OCI-M2 (cell line): ENCODE results near the gene TACR2.

Experiments used
- DNase-seq: peaks from one replicate; lab custom pipeline; 2025; ENCODE audit not compliant: unreplicated experiment; lab: John Stamatoyannopoulos, UW

The TACR2 gene

DNA sequence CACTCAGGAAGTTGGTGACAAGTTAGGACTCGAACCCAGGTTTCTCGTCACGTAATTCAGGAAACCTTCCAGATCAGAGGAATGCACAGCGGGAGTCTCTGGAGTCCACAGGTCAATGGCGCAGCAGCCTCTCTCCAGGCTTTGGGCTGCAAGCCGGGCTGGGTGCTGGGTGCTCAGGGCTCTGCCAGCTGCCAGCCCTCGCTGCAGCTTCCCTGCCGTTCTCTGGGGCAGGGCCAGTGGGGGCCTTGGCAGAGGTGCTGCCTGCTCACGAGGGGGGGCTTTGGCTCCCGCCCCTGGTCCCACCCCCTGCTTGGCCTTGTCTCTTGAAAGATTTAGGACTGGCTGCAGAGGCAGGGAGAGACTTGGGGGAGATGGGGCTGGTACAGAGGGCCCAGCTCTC lies at the start of gene TACR2:
TACR2 (minus strand) TSS at position 224 of the 400 bp plus-strand sequence. CDS start 595 bp downstream, outside the sequence.
- DNase-seq, result no peak

DNA sequence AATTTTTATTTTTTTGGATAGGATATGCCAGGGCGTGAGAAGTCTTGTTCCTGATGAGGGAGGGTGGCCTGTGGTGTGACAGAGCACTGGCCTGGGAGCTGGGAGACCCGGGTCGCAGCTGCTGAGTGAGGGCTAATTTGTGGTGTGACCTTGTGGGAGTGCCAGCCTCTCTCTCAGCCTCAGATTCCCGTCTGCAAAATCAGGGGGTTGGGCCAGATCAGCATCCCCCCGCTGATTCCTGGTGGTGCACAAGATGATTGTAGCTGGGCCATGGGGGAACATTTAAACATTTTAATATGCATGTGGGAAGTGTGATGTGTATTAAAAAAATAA lies 49.4 kb upstream of the TACR2 start:
- DNase-seq, result no peak

DNA sequence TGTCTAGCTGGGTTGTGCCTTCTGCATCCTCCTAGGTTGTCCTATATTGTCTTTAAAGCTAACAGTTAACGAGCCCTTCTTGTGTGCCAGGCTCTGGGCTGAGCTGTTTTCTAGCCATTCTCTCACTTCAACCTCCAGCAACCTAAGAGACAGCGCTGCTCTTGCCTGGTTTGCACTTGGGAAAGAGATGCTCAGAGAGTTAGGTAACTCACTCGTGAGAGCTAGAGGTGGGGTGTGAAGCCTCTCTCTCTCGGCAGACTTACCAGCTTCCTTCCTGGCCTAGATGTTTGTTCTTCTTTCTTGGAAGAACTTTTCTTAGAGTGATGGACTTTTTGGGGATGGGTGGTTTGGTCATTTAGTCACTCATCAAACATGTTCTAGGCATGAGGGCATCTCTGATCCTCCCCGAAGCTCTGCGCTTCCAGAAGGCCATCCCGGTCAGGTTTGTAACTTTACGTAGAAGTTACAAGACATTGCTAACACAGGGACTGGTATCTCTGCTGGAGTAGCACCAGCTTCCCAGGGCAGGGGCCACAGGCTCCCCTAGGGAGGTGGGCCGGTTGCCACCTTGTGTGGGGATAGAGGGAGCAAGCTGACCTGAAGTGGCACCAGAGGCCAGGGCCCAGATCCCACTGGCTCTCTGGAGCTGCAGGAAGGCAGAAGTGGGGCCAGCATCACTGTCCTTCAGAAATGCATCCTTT lies 48.9 kb upstream of the TACR2 start:
- DNase-seq, result no peak

DNA sequence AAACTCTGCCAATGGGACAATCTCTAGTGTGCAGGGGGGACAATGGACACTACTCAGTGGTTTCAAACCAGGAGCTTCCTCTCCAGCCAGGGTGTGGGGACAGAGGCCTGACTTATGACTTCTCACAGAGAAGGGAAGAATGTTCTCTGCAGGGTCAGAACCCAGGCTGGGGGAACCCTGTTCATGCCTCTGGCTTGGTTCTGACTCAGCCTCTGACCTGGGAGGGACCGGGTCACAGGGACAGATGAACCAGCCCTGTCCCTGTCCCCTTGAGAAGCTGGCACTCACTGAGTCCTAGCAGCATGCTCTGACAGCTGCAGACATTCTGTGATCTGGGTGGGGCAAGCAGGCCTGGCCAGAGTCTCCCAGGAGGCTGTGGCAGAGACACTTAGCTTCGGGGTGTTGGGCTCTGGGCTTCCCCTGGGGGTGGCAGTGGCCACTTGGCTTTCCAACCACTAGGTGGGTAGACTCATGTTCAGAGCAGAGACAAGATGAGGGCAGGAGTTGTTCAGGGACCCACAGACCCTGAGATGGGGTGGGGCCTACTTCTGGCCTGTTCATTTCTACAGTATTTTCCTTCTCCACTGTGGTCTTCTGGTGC lies 48.2 kb upstream of the TACR2 start:
- no peak for DNase-seq

DNA sequence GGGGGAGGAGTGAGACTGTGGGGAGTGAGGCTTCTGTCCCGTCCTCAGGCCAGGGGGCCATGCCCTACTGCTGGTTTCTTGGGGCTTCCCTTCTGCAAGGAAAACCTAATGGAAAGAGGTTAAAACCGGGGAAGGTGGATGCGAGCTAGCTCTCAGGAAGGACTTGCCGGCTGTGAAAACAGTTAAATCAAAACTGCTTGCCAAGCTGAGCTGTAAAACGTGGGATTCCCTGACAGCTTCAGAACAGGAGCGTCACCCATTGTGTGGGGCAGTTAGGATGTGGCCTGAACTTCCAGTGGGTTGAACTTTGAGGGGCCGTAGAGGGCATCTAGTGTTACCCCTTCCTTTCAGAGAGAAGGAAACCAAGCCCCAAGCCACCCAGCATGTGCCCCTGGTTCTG lies 47.7 kb upstream of the TACR2 start:
- DNase-seq, result no peak

DNA sequence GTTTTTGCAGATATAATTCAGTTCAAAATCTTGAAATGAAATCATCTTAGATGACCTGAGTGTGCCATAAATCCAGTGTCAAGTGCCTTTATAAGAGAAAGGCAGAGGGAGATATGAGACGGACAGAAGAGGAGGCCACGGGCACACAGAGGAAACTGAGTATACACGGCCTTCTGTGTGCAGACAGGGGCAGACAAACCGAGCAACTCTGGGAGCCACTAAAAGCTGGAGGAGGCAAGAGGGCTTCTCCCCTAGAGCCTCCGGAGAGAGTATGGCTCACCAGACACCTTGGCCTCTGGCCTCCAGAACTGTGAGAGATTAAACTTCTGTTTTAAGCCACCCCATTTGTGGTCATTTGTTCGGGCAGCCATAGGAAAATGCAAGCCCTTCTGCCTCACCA lies 47.2 kb upstream of the TACR2 start:
- DNase-seq, result no peak

DNA sequence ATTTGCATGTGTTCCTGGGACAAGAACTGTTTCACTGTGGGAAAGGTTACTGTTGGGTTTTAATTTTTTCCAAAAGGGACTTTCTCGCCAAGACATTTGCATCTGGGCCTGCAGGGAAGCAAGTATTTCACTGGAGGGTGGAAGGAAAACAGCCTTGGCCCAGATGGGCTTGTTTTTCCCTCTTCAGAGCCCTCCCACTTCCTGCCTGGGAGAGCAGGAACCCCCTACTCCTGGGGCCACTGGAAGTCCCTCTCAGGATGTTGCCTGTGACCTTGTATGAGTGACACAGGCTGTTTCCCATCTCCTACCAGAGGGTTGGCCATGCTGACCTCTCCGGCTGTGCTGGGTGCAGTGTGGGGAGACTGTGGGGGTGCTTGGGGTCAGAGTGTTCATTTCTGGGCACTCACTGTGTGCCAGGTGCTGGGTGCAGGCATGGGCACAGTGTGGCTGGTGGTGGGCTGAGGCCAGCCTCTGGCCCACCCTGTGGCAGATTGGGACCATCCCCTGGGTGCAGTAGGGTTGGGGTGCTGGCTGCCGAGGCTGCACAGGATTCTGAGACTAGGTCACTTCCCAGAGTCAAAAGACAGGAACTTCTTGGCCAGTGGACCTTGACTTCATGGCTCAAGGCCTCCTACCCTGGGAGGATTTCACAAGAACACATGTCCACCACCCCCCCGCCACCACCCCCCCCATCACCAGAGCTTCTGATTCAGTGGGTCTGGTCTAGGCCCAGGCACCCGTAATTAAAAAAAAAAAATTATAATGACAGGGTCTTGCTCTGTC lies 44.7 kb upstream of the TACR2 start:
- DNase-seq, result no peak

DNA sequence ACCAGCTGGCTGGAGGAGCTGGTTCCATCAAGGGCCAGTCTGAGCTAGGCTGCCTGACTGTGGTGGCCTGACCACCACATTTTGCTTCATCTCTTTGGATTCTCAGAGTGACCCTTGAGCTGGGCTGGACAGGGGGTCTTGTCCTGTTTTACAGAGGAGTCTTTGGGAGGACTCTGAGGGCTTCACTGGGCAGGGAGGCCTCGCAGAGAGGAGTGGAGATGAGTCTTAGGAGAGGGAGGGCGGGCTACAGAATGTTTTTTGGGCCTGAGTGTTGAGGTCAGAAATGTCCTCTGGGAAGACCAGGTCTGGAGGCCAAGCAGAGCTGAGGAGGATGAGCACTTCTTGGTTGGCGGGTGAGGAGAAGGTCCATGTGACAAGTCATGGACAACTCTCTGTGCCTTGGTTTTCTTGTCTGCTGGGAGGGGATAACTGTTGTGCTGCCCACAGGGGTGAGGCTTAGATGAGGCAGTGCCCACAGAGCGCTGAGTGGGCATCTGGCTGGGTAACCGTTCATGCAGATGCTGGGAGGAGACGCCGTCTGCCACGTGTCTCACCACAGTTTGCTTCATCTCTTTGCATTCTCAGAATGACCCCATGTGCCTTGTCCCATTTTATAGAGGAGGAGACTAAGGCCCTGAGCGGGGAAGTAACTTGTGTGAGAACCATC lies 44.0 kb upstream of the TACR2 start:
- no peak for DNase-seq

DNA sequence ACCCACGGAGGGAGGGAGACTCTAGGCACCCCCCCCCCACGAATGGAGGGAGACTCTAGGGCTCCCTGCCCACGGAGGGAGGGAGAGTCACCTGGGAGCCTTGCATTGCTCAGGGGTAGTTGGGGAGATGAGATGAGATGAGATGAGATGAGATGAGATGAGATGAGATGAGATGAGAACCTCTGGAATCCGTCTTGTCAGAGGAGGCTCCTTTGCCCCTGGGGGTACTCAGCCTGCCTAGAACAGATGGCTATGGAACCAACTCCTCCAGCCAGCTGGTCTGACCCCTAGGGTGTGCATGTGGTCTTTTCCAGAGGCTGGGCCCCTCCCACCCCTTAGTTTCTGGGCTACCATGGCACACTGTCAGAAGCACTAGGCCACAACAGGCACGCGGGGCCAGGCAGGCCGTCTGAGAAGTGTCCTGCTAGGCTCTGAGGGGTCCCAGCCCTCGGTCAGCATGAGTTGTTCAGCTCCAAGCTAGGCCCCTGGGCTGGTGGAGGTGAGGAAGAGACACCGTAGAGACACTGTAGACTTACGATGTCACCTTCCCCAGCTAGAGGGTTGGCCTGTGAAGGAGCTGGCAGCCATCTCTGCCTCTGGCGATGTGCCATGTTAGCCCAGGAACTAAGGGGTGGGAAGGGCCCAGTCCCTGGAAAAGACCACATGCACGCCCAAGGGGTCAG lies 43.3 kb upstream of the TACR2 start:
- no peak for DNase-seq

DNA sequence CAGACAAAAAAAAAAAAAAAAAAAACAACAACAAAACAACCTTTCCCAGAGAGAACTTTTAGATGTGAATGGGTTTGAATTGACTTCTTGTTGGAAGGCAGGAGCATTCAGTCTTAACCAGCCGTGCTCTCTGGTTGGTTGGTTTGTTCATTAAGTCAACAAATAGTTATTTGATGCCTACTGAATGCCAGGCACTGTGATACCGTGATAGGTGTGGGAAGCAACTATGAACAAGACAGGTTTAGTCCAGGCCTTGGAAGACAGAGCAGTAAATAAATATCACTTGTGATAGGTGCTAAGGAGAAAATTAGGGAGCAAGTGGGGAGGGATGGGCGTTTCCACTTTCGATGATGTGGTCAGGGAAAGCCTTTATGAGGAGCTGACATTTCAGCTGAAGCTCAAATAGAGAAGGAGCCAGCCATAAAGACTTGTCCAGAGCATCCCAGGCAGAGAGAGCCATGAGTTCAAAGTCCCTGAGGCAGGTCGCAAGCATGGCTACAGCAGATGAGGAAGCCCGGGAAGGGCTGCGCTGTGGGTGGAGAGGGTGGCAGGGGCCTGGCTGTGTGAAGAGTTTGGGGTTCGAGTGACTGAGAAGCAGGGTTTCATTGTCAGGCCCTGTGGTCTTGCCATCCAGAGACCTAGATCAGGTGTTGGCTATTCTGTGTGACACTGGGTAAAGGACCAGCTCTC lies 42.5 kb upstream of the TACR2 start:
- no peak for DNase-seq

DNA sequence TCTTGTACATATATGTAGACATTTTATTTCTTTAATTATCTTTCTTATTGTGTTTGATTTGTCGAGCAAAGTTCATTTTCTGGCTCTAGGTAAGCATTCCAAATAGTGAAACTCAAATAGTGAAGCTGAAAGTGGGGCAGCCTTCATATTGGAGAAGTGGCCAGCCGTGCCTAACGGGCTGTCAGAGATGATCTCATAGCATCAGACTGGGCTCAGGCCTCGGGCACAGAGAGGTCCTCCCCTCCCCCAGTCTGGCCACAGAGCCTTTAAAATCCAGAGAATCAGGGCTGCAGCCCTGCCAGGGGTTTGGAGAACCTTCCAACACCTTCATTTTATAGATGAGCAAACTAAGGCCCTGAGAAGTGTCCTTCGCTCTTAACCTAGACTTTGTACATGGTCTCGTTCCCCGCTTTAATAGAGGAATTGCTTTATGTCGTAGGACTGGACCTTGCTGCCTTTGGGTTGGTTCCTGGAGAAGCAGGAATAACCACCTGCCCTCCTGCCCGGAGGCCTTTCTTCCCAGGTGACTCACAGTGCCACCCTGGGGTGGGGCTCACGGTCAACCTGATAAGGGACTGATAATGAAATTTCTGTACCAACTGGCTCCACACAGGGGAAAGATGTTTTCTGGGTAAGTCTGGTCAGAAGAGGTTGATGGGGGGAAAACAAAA lies 41.8 kb upstream of the TACR2 start:
- no peak for DNase-seq

DNA sequence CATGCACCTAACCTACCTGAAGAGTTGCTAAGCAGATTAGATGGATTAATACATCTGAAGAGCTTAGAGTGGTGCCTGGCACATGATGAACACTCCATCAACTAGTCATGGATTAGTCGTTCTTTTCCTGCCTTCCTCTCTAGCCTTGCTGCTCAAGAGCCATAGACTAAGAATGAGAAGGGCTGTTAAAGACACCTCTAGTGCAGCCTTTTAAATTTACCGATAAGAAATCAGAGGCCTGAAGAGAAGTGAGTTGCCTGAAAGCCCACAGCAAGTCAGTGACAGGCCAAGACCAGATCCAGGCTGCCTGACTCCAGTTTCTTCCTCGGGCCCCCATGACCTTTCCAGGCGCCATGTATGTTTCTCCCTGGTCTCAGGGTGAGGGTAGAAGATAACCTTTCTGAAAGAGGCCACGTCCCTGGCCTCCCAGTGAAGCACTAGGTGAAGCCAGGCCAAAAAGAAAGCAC lies 41.1 kb upstream of the TACR2 start:
- no peak for DNase-seq

DNA sequence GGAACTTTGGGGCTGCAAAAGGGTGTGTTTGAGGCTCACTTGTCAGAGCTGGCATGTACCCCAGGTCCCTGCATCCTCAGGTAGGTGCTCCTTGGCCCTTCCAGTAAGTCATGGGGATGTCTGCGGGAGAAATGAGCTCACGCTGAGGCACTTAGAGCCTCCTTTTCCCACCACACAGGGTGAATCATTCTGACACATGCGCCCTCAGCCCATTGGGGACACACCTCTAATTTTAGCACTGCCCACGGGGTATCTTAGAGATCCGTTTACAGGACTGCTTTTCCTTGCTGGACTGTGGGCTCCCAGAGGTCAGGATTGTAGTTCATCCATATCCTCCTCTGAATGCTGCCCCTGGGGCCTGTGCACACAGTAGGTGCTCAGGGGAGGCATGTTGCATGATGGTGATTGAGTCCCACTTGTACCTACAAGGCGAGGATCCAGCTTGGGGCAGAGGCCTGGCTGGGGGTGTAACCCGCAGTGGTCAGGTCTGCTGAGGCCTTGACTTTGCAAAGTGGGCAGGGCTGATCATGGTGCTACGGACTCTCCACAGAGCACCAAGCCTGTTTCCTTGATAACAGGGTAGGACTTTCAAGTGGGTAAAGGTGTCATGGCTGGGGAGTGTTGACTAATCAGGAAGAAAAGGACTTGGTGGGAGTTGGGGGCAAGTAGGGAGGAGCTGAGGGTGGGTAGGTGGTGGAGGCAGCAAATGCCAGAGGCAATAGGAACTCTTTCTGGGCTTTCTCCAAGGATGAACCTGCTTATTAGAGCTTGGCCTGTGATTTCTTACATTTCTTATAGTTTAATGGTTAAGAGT lies 40.4 kb upstream of the TACR2 start:
- DNase-seq, result no peak

DNA sequence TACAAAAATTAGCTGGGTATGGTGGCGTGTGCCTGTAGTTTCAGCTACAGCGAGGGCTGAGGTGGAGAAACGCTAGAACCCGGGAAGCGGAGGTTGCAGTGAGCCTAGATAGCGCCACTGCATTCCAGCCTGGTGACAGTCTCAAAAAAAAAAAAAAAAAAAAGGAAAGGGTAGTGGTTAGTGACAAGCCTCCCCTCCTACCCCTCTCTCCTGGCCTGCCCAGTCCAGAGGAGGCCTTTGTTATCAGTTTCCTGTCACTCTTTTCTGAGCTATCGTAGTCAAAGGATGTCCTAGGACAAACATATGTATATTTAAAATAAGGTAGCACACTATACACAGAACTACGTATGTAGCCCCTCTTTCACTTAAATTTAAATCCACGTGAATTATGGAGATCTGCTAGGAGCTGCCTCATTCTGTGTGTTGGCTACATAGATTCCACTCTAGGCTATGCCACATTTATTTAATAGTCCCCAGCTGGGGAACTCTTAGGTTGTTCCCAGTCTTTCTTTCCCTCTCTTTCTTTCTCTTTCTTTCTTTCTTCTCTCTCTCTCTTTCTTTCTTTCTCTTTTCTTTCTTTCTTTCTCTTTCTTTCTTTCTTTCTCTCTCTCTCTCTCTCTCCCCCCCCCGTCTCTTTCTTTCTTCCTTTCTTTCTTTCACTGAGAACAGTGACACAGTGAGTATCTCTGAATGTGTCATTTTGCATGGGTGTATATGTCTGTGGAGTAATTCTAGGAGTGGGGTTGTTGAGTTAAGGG lies 38.5 kb upstream of the TACR2 start:
- no peak for DNase-seq

DNA sequence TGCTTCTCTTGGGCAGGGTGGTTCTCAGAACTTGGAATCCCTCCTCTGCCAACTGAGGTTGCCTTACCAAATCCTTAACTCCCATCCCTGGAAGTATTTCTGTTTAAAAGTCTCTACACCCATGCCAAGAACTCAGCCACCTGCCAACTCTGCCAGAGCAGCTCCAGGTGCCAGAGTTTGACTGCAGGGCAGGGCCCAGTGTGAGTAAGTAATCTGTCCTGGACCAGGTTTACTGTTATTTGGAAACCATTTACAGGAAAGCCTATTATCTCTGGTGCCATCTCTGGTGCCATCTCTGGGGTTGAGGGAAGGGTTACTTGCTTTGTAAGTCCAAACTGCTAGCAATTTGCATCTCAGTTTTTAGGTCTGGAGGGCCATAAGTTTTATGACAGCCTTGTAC lies 37.1 kb upstream of the TACR2 start:
- no peak for DNase-seq

DNA sequence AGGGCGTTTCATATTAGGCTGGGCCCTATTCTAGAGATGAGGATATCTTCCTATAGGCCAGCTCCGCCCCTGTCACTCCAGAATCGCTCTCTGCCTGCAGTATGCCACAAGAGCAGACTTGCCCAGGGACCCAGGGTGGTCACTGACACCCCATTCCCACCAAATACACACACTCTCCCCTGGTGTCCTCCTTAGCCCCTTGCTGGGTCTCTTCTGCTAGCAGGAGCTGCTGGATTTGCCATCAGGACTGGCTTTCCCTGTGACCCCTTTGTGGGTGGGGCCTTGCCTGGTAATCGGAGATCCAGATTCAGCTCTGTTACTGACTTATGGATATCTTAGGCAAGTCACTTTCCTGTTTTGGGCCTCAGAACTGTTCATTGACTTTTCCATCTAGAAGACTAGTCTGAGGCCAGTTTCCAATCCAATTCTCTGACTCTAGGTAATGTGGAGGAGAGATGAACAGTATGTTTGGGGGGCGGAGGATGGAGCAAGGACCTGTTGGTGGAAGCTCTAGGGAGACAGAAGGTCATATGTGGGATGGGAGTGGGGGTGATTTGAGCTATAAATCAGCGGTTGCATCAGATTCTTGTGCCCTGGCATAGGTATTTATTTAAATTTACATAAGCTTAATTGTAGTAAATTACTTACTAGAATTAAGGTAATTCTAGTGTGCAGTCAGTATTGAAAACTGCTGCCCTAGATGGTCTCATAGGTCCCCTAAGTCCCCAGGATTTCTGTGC lies 36.1 kb upstream of the TACR2 start:
- no peak for DNase-seq

DNA sequence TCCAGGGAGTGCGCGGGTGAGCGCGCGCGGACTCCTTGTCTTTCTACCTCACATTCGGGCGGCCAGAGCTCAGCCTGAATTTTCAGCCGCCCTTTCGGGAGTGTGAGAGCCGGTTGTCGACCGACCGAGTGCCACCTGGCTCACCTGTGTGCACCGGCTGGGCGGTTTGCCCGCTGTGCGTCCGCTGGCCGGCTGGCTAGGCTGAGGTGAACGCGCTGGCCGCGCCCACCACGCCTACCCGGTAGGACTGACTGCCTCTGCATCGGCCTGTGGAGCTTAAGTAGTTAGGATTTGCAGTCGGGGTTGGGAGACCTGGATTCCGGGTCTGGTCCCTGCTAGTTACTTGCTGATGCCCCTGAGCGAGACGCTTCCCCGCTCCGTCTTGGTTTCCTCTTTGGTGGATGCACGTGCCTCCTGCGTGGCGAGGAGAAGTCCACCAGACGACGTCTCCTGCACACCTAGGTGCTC lies 35.1 kb upstream of the TACR2 start:
- DNase-seq, result no peak
